ENCODE measurements around the gene ARHGAP15.
A peak's percentile ranks its signal among the peaks of the same experiment; 100 is the strongest.

The ARHGAP15 gene

DNA sequence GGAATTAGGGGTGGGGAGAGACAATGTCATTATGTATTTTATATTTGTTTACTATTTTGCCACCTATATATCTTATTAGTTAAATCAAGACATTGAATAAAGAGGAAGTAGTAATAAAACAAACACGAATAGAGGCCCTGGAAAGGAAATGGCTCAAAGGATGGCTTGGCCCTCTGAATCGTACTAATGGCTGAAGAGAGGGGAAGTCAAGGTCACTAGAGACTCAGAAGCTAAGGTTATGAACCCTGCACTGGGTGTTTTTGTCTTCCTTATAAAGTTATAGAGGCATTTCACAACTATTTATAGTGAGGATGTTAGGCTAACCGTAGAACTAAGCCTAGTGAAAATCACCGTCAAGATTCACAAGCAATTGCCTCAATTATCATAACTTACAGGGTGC is 685.9 kb downstream of the ARHGAP15 start:
- no peak overlapping the region for H3K4me3 ChIP-seq (ENCODE audit: low read length)
- TF ChIP-seq, protein P1, sequence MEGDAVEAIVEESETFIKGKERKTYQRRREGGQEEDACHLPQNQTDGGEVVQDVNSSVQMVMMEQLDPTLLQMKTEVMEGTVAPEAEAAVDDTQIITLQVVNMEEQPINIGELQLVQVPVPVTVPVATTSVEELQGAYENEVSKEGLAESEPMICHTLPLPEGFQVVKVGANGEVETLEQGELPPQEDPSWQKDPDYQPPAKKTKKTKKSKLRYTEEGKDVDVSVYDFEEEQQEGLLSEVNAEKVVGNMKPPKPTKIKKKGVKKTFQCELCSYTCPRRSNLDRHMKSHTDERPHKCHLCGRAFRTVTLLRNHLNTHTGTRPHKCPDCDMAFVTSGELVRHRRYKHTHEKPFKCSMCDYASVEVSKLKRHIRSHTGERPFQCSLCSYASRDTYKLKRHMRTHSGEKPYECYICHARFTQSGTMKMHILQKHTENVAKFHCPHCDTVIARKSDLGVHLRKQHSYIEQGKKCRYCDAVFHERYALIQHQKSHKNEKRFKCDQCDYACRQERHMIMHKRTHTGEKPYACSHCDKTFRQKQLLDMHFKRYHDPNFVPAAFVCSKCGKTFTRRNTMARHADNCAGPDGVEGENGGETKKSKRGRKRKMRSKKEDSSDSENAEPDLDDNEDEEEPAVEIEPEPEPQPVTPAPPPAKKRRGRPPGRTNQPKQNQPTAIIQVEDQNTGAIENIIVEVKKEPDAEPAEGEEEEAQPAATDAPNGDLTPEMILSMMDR (conservative IDR thresholded peaks at IDR 0.05; ENCODE audit: low read depth, low read length) = no peak
- DNase-seq (ENCODE audit: low read depth) = peak; percentile 25

GRCh38 chr2:143816916-143817315 is 687.7 kb downstream of the ARHGAP15 start:
- TF ChIP-seq, protein P1 (conservative IDR thresholded peaks at IDR 0.05; ENCODE audit: low read depth, low read length) = no peak
- DNase-seq (ENCODE audit: low read depth) = no peak
- no peak overlapping the region for H3K4me3 ChIP-seq (ENCODE audit: low read length)

All from retinal pigment epithelial cell (primary cell).